Activated CD4-positive, CD25-positive, alpha-beta regulatory T cell (primary cell): Measurements from ENCODE around the gene RBM38.

Experiments used
- DNase-seq, 4 experiments: peaks; one replicate each; lab custom pipeline; 2025; lab: John Stamatoyannopoulos, UW

The RBM38 gene

GRCh38 chr20:57404006-57404405 is 12.8 kb downstream of the RBM38 start:
- no peak for DNase-seq

- DNase-seq, result no peak
Observed at GRCh38 chr20:57404419-57405072, 13.3 kb downstream of the RBM38 start.

- no peak for DNase-seq
Observed at GRCh38 chr20:57405236-57406016, 14.2 kb downstream of the RBM38 start.

- DNase-seq, result no peak
Observed at GRCh38 chr20:57407541-57407956, 16.4 kb downstream of the RBM38 start.

GRCh38 chr20:57408131-57408530 is 16.9 kb downstream of the RBM38 start:
- no peak for DNase-seq

GRCh38 chr20:57408536-57409233 is 17.5 kb downstream of the RBM38 start:
- DNase-seq, result no peak

- no peak for DNase-seq
Observed at GRCh38 chr20:57409316-57409671, 18.1 kb downstream of the RBM38 start.

GRCh38 chr20:57409672-57410397 is 18.6 kb downstream of the RBM38 start:
- no peak for DNase-seq

GRCh38 chr20:57410398-57410920 is 19.3 kb downstream of the RBM38 start:
- no peak for DNase-seq

- DNase-seq, result no peak
Observed at GRCh38 chr20:57410924-57411323, 19.7 kb downstream of the RBM38 start.

GRCh38 chr20:57411406-57412283 is 20.4 kb downstream of the RBM38 start:
- no peak for DNase-seq

- no peak for DNase-seq
Observed at GRCh38 chr20:57412347-57413029, 21.3 kb downstream of the RBM38 start.

- DNase-seq, result no peak
Observed at GRCh38 chr20:57413986-57414385, 22.8 kb downstream of the RBM38 start.

- no peak for DNase-seq
Observed at GRCh38 chr20:57414867-57415592, 23.8 kb downstream of the RBM38 start.

- DNase-seq, result no peak
Observed at GRCh38 chr20:57415771-57416170, 24.6 kb downstream of the RBM38 start.

GRCh38 chr20:57416296-57417022 is 25.3 kb downstream of the RBM38 start:
- DNase-seq, result no peak

- DNase-seq, result no peak
Observed at GRCh38 chr20:57417051-57417689, 26.0 kb downstream of the RBM38 start.
